Gastrocnemius medialis (tissue), 4 donors: ENCODE results near the gene BIRC7.

Experiments
- POLR2A ChIP-seq, 2 donors: fragments of 450-650 bp; IDR thresholded peaks; one replicate each; pipeline ENCODE4 v1.6.1; 2017; ENCODE audit warnings: antibody characterized with exemption in 2 of 2, mild to moderate bottlenecking in 2 of 2, moderate library complexity in 2 of 2
- TF ChIP-seq, protein P1 (sequence below), 5 experiments: fragments of 450-650 bp in 3 of 5; fragments of 200-600 bp in 2 of 5; sonication (generic) in 2 of 5; IDR thresholded peaks in 4 of 5; conservative IDR thresholded peaks in 1 of 5; 1 replicate in 4 of 5; 2 replicates in 1 of 5; pipeline ENCODE4 v1.5.1; 2016 to 2019; ENCODE audit warnings: antibody characterized with exemption in 5 of 5, mild to moderate bottlenecking in 3 of 5, moderate library complexity in 3 of 5

- TF ChIP-seq, protein P1, sequence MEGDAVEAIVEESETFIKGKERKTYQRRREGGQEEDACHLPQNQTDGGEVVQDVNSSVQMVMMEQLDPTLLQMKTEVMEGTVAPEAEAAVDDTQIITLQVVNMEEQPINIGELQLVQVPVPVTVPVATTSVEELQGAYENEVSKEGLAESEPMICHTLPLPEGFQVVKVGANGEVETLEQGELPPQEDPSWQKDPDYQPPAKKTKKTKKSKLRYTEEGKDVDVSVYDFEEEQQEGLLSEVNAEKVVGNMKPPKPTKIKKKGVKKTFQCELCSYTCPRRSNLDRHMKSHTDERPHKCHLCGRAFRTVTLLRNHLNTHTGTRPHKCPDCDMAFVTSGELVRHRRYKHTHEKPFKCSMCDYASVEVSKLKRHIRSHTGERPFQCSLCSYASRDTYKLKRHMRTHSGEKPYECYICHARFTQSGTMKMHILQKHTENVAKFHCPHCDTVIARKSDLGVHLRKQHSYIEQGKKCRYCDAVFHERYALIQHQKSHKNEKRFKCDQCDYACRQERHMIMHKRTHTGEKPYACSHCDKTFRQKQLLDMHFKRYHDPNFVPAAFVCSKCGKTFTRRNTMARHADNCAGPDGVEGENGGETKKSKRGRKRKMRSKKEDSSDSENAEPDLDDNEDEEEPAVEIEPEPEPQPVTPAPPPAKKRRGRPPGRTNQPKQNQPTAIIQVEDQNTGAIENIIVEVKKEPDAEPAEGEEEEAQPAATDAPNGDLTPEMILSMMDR (IDR thresholded peaks at IDR 0.05 in 4 of 5, conservative IDR thresholded peaks at IDR 0.05 in 1 of 5): no peak
- TF ChIP-seq POLR2A (IDR thresholded peaks at IDR 0.05): no peak
Measured at GRCh38 chr20:63256954-63257353, 21.2 kb downstream of the BIRC7 start.
